ENCODE data around the gene SDC4. TPM values are rescaled to one million over a fixed set of nuclear protein-coding genes. Genes with fewer than 3 reads are reported as not detected.

Gene SDC4
- total RNA-seq, 4 donors from 2014 or later, result 60.7 to 140 (median 94.3) TPM

GRCh38 chr20:45317826-45318225 lies 30.4 kb downstream of the SDC4 start:
- TF ChIP-seq CTCF (IDR thresholded peaks at IDR 0.05), result no peak
- TF ChIP-seq POLR2AphosphoS5 (IDR thresholded peaks at IDR 0.05), result no peak
- no peak for TF ChIP-seq EP300 (IDR thresholded peaks at IDR 0.05; ENCODE audit: low read depth)
- TF ChIP-seq POLR2A (IDR thresholded peaks at IDR 0.05), result no peak
- intact Hi-C loops (cut with DNase I; ENCODE audit: low total_unique reads) (loop anchor here (5.0 kb wide), 3 partner anchors 54 to 454 kb away; no protein-coding TSS in a partner anchor), in situ Hi-C loops (cut with MboI; ENCODE audit: low pct_ligation_motif_present in 1 of 4, low pct_unique_long_range_greater_than_20kb in 1 of 4, low sequenced_read_pairs in 3 of 4) (loop anchor here (5.0 to 25.0 kb wide), 5 partner anchors 119 to 457 kb away; no protein-coding TSS in a partner anchor)
- Histone ChIP-seq H3K36me3 (no peaks in the 10 kb centered on the region), H3K27ac (no peak overlapping the region), H3K4me1 (peaks cover 3 to 31% (median 22%) of the 10 kb centered on the region in 4 donors), H3K27me3 (peaks cover 40% of the 10 kb centered on the region), H3K9me3 (no peaks in the 10 kb centered on the region), H3K4me3 (no peak overlapping the region)
- DNase-seq, result no peak
- 90% methylated on average over 3 of the region's 3 CpGs; no CpG with 5 or more reads in 1 of the 2 donors for WGBS, 2 donors (ENCODE audit: low coverage in 1 of 2)

- no peaks in the 10 kb centered on the region for H3K9me3 ChIP-seq
- intact Hi-C loops (cut with DNase I; ENCODE audit: low total_unique reads) (loop anchor here (5.0 kb wide), 3 partner anchors 56 to 456 kb away; no protein-coding TSS in a partner anchor), in situ Hi-C loops (cut with MboI; ENCODE audit: low pct_ligation_motif_present in 1 of 4, low pct_unique_long_range_greater_than_20kb in 1 of 4, low sequenced_read_pairs in 3 of 4) (loop anchor here (5.0 to 25.0 kb wide), 5 partner anchors 121 to 458 kb away; no protein-coding TSS in a partner anchor)
- DNase-seq, result no peak
- H3K4me3 ChIP-seq, result no peak overlapping the region
- WGBS, 2 donors (ENCODE audit: low coverage in 1 of 2), result 62% methylated on average over 63 of the region's 71 CpGs; no CpG with 5 or more reads in 1 of the 2 donors
- H3K27me3 ChIP-seq, result peaks cover 53% of the 10 kb centered on the region
- no peak overlapping the region for H3K27ac ChIP-seq
- no peaks in the 10 kb centered on the region for H3K36me3 ChIP-seq
- no peak for TF ChIP-seq EP300 (IDR thresholded peaks at IDR 0.05; ENCODE audit: low read depth)
- no peak for TF ChIP-seq CTCF (IDR thresholded peaks at IDR 0.05)
- TF ChIP-seq POLR2A (IDR thresholded peaks at IDR 0.05), result no peak
- no peak for TF ChIP-seq POLR2AphosphoS5 (IDR thresholded peaks at IDR 0.05)
- peaks cover 0 to 25% (median 14%) of the 10 kb centered on the region in 4 donors for H3K4me1 ChIP-seq
Measured at GRCh38 chr20:45316150-45317080, 31.8 kb downstream of the SDC4 start.

- Histone ChIP-seq H3K27ac (no peak overlapping the region), H3K4me1 (peaks cover 0 to 18% (median 8%) of the 10 kb centered on the region in 4 donors), H3K36me3 (no peaks in the 10 kb centered on the region), H3K4me3 (no peak overlapping the region), H3K9me3 (no peaks in the 10 kb centered on the region), H3K27me3 (peaks cover 58% of the 10 kb centered on the region)
- intact Hi-C loops (cut with DNase I; ENCODE audit: low total_unique reads), result loop anchor here (5.0 kb wide), 3 partner anchors 57 to 457 kb away; no protein-coding TSS in a partner anchor
- DNase-seq, result no peak
- TF ChIP-seq POLR2AphosphoS5 (IDR thresholded peaks at IDR 0.05) (no peak), EP300 (IDR thresholded peaks at IDR 0.05; ENCODE audit: low read depth) (no peak), CTCF (IDR thresholded peaks at IDR 0.05) (no peak), POLR2A (IDR thresholded peaks at IDR 0.05) (no peak)
- in situ Hi-C loops (cut with MboI; ENCODE audit: low pct_ligation_motif_present in 1 of 4, low pct_unique_long_range_greater_than_20kb in 1 of 4, low sequenced_read_pairs in 3 of 4), result loop anchor here (5.0 to 25.0 kb wide), 5 partner anchors 122 to 459 kb away; no protein-coding TSS in a partner anchor
- WGBS, 2 donors (ENCODE audit: low coverage in 1 of 2), result 92 to 94% methylated on average over 4 of the region's 4 CpGs
Measured at GRCh38 chr20:45315672-45316071, 32.6 kb downstream of the SDC4 start.

GRCh38 chr20:45313943-45314342 lies 34.3 kb downstream of the SDC4 start:
- Histone ChIP-seq H3K36me3 (no peaks in the 10 kb centered on the region), H3K4me1 (peaks cover 0 to 7% (median 4%) of the 10 kb centered on the region in 4 donors), H3K9me3 (no peaks in the 10 kb centered on the region), H3K4me3 (no peak overlapping the region), H3K27ac (no peak overlapping the region), H3K27me3 (peaks cover 58% of the 10 kb centered on the region)
- TF ChIP-seq POLR2AphosphoS5 (IDR thresholded peaks at IDR 0.05), result no peak
- no peak for TF ChIP-seq CTCF (IDR thresholded peaks at IDR 0.05)
- no peak for TF ChIP-seq POLR2A (IDR thresholded peaks at IDR 0.05)
- no peak for TF ChIP-seq EP300 (IDR thresholded peaks at IDR 0.05; ENCODE audit: low read depth)
- no peak for DNase-seq
- intact Hi-C loops (cut with DNase I; ENCODE audit: low total_unique reads) (no loop called here), in situ Hi-C loops (cut with MboI; ENCODE audit: low pct_ligation_motif_present in 1 of 4, low pct_unique_long_range_greater_than_20kb in 1 of 4, low sequenced_read_pairs in 3 of 4) (loop anchor here in 3 of 4 donors (10.0 to 25.0 kb wide), 4 partner anchors 123 to 461 kb away; no protein-coding TSS in a partner anchor)
- 80 to 82% methylated on average over 2 to 11 of the region's 11 CpGs for WGBS, 2 donors (ENCODE audit: low coverage in 1 of 2)
